HG03135 (cell line): ENCODE results near the gene CCND2.
A peak's percentile ranks its signal among the peaks of the same experiment; 100 is the strongest.

Experiments
- ATAC-seq: cut with Tn5 transposase; IDR thresholded peaks from one replicate; pipeline ENCODE4 v1.9.1; 2021; ENCODE audit warnings: mild to moderate bottlenecking, moderate library complexity; ENCODE audit not compliant: unreplicated experiment

The CCND2 gene

DNA sequence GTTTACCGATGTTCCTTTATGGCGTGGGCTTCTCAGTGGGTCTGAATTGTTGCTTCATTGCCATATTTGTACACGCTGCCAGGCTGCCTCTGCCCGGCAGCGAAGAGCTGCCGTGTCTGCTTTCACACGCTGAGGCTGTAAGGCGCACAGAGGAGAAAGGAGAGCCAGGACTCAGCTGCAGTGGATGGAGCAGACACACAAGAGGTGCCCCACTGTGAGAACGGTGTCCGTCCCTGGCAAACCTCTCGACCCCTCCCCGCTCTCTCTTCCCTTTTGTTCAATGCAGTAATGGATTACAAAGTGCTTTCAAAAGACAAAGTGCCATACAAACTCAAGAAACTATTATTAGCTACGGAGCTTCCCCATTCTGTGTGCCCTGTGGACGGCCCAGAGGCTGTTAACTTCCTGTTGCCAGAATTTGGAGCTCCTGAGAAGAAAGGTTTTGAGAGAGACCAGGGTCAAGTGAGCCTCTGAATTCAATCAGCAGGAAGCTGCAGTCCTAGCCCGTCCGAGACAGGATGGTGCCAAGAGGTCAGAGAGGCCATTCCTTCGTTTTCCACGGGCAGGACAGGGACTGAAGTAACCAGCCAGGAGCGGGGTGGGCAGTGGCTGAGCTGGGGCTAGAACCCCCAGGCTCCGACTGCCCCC, 15.8 kb downstream of the CCND2 start:
- ATAC-seq, result no peak

- no peak for ATAC-seq
Measured at GRCh38 chr12:4289998-4290790, 16.6 kb downstream of the CCND2 start.

GRCh38 chr12:4292341-4293073, 18.9 kb downstream of the CCND2 start:
- no peak for ATAC-seq

GRCh38 chr12:4293299-4293965, 19.9 kb downstream of the CCND2 start:
- no peak for ATAC-seq

DNA sequence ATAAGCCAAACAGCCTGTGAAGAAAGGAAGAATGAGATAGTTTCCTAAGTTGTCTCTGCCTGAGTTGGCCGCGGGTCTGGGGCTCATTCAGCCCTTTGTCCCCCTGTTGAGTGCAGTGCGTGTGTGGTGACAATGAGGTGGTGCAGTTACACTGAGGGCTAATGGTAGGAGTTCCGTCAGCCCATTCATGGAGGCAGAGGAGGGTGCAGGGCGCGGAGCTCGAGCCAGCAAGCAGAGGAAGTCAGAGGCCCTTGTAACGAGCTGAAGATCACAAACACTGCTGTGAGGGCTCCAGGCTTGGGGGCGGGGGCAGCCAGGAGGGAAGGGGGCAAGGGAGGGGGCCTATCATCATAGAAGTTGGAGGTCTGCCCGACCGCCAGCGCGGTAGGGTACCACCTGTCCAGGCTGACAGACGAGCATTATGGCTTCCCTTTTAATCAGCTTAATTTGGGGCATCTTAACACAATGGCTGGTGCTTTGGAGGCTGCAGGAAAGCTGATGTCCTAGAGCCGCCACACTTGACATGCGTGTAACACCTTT, 20.5 kb downstream of the CCND2 start:
- ATAC-seq, result no peak

DNA sequence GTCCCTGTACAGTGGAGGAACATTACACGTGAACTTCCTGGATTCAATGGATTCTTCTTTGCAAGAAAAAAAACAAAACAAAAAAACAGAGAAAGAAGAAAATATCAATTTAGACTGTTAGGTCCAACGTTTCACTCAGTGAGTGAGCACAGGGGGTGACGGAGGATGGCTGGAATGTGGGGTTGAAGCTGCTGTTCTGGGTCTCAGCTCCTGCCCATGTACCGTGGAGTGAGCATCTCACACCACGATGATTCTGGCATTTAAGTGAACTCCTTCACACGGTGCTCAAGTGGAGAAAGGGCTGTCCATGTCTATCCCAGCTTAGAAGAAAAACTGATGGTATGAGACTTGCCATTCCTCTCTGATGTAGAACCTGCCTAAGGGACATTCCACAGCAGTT, 23.2 kb downstream of the CCND2 start:
- no peak for ATAC-seq

DNA sequence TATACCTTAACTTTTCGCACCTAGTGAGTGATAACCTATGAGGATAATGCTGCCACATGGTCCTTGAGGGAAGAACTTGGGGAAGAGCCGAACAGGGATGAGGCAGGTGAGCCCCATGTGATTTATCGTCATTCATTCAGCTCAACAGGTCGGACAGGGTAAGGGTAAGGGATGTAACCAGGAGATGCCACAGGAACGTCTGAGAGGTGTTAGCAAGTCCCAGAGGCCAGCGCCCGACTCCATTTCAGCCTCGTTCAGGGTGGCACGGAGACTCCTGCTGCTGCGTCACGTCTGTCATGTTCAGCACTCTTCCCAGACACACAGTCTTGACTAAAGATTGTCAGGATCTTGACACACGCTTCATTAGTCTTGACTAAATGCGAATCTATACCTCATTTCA, 24.1 kb downstream of the CCND2 start:
- ATAC-seq, result no peak

DNA sequence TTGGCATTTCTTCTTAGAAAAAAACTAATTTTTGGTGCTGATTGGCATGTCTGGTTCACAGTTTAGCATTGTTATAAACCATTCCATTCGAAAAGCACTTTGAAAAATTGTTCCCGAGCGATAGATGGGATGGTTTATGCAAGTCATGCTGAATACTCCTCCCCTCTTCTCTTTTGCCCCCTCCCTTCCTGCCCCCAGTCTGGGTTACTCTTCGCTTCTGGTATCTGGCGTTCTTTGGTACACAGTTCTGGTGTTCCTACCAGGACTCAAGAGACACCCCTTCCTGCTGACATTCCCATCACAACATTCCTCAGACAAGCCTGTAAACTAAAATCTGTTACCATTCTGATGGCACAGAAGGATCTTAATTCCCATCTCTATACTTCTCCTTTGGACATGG, 27.3 kb downstream of the CCND2 start:
- ATAC-seq, result no peak

- ATAC-seq, result no peak
Measured at GRCh38 chr12:4301932-4302501, 28.5 kb downstream of the CCND2 start.

- ATAC-seq, result no peak
Measured at GRCh38 chr12:4302881-4303280, 29.3 kb downstream of the CCND2 start.

GRCh38 chr12:4303750-4304149, 30.2 kb downstream of the CCND2 start:
- no peak for ATAC-seq

DNA sequence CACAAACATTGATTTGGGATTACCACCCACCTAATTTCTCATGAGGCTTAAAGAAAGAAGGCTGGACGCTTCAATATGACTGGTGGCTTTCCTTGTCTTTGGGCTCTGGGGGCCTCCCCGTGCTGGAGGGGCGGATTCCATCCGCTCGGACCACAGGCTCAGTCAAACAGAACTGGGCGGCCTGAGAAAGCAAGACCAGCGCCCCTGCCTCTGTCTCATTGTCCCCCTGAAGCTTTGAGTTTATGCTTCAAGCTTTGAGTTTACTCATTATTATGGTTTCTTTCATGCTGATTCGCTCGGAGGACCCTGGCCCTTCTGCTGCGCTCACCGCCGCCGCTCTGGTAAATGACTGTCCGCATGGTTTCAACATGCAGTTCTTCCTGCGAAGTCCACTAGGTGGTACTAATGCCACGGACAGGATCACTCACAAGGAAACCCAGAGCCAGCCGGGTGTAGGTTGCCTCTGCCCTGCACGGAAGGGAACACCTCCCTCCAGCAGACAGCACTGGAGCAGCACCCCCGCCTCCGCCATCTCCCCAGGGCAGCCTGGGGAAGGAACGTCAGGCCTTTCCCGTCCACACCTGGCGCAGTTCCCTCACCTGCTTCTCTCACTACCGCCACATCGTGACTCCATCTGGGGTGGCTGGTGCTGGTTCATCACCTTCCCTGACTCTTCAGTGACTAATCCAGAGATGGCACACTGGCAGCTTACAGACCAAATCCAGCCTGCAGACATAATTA, 34.2 kb downstream of the CCND2 start:
- ATAC-seq, result no peak

DNA sequence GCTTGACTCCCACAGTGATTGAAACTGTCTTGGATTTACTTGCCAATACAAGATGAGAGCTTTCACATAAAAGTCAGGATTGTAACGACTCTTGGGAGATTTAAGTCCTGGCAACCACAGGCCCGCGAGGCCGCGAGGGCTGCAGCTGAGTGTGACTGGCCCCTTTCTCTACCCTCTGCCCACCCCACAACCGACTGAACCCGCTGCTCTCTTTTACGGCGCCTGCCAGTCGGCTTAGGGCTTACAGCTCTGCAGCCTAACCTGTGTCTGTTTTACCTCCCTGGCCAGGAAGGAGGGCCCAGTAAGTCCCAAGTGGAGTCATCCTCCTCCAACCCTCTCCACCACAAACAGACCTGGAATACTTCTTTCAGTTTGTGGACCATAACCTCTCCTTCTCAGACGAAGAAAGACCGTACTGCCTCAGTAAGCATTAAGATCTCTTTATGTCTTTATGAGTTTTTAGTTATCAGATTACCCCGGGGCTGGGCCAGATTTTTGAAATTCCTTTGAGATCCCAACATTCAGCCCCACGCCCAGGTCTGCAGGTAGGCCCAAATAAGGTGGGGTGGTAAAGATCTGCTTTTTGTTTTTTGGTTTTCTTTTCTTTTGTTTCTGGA, 34.9 kb downstream of the CCND2 start:
- ATAC-seq, result no peak

DNA sequence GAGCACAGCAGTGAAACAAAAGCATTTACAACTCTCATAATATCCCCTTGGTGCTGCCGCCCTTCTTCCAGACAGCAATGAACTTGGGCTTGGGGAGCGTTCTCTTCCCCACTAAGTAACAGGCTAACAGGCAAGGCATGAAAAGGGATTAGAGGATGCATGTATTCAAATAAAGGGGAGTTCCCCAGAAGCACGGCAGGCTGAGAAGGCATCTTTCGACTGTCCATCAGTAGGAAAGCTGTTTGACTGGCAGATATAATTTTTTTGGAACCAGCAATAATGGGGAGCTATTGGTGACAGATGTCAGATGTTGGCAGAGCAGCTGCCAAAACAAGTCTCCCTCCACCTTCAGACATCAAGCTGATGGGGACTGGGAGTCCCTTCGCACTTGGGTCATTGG, 38.2 kb downstream of the CCND2 start:
- no peak for ATAC-seq

DNA sequence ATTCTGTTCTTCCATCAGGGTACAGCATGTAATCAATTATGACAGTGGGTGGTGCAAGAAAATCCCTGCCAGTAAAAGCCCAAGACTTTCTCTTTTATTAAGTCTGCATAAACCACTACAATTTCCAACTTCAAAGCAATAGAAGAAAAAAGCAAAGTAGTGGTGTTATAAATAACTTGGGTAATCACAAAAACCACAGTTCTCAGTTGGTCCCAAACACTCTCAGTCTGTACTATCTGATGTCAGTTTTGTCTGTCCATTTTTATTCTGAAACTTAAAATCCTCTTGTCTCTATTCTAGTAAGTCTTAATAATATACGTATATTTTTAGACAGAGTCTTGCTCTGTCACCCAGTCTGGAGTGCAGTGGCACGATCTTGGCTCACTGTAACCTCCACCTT, 38.7 kb downstream of the CCND2 start:
- ATAC-seq, result no peak

- ATAC-seq, result peak; percentile 44
Measured at GRCh38 chr12:4320497-4320852, 46.9 kb downstream of the CCND2 start.

GRCh38 chr12:4320853-4321701, 47.5 kb downstream of the CCND2 start, which contains the start of gene TIGAR:
TIGAR (plus strand) TSS chr12:4321213; CDS start chr12:4321272, 59 bp downstream.
- peak; percentile 96 for ATAC-seq

DNA sequence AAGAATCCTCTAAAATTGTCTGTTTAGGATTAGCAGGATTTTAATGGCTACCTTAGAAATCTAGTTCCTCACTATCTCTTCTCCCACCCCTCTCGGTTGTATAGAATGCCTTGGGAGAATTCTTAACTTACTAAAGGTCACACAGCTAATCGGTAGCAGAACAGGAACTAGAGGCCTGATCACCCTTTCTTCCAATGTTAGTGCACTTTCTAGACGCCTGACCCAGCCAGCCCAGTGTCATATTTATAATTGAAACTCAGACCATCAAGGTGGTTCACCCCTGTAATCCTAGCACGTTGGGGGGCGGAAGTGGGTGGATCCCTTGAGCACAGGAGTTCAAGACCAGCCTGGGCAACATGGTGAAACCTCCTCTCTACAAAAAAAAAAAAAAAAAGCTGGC, 49.2 kb downstream of the CCND2 start:
- no peak for ATAC-seq
